H1 (cell line): ENCODE data around the gene COL5A3. TPM values are rescaled to one million over a fixed set of nuclear protein-coding genes. Genes with fewer than 3 reads are reported as not detected.

ENCODE experiments used
- CTCF ChIA-PET: fragments of 300-600 bp; sonication (Branson Sonifier 250); formaldehyde crosslinking; loops from one replicate; lab custom pipeline; 2021; ENCODE audit not compliant: partially characterized antibody; lab: Charles Lee
- POLR2A ChIA-PET: fragments of 300-600 bp; sonication (Branson Sonifier 250); formaldehyde crosslinking; loops from one replicate; lab custom pipeline; 2021; ENCODE audit warnings: inconsistent platforms; ENCODE audit not compliant: partially characterized antibody; lab: Charles Lee
- DNase-seq, 2 experiments: peaks; one replicate each; pipeline versions ENCODE4 v3.0.0 to v3.0.0-alpha.2; 2010 to 2022; ENCODE audit warnings: low spot score in 2 of 2, low read depth in 1 of 2, mixed read lengths in 1 of 2
- FAIRE-seq: peaks from 2 replicates; lab custom pipeline; 2011; peaks lifted over from hg19 to GRCh38; lab: Jason Lieb, UNC
- H2AFZ ChIP-seq: 2 replicates; pipeline ENCODE4 v1.8.1; 2012; ENCODE audit warnings: low read length, inconsistent platforms
- H2AK5ac ChIP-seq: 2 replicates; pipeline ENCODE4 v1.6.1; 2013; ENCODE audit warnings: low read depth, low read length
- H2BK120ac ChIP-seq: replicated peaks from 2 replicates; pipeline ENCODE3; 2013; ENCODE audit warnings: low read depth, low read length, inconsistent platforms
- H2BK12ac ChIP-seq: 2 replicates; pipeline ENCODE4 v1.6.1; 2013; ENCODE audit warnings: low read depth, low read length
- H2BK15ac ChIP-seq: 2 replicates; pipeline ENCODE4 v1.6.1; 2013; ENCODE audit warnings: low read length
- H2BK20ac ChIP-seq: 2 replicates; pipeline ENCODE4 v1.6.1; 2013; ENCODE audit warnings: low read length
- H2BK5ac ChIP-seq: 2 replicates; pipeline ENCODE4 v1.6.1; 2013; ENCODE audit warnings: low read depth, low read length
- H3K14ac ChIP-seq: 2 replicates; pipeline ENCODE4 v1.6.1; 2013; ENCODE audit warnings: inconsistent platforms; ENCODE audit not compliant: insufficient read length
- H3K18ac ChIP-seq: 2 replicates; pipeline ENCODE4 v1.6.1; 2013; ENCODE audit warnings: low read length; ENCODE audit errors: extremely low read depth
- H3K23ac ChIP-seq: 2 replicates; pipeline ENCODE4 v1.6.1; 2013; ENCODE audit warnings: inconsistent platforms; ENCODE audit not compliant: insufficient read length
- H3K23me2 ChIP-seq: 2 replicates; pipeline ENCODE4 v1.6.1; 2013; ENCODE audit warnings: low read depth, low read length
- H3K27ac ChIP-seq: 2 replicates; pipeline ENCODE4 v1.6.1; 2011; ENCODE audit warnings: low read depth, low read length, inconsistent platforms
- H3K27me3 ChIP-seq, 4 experiments: replicated peaks in 1 of 4; 1 replicate in 1 of 4; 2 replicates in 3 of 4; pipeline versions ENCODE4 v1.6.1 to v1.8.1; 2011 to 2013; ENCODE audit warnings: low read length in 3 of 4, mild to moderate bottlenecking in 3 of 4, inconsistent platforms in 2 of 4, mixed read lengths in 2 of 4, moderate library complexity in 1 of 4; ENCODE audit not compliant: control insufficient read depth in 3 of 4, insufficient read depth in 3 of 4; ENCODE audit errors: extremely low read depth in 1 of 4
- H3K36me3 ChIP-seq, 4 experiments: 2 replicates each; pipeline versions ENCODE4 v1.6.1 to v1.8.1; 2011 to 2013; ENCODE audit warnings: mild to moderate bottlenecking in 4 of 4, low read length in 3 of 4, moderate library complexity in 2 of 4, control low read depth in 1 of 4, inconsistent platforms in 1 of 4; ENCODE audit not compliant: insufficient read depth in 4 of 4, control insufficient read depth in 2 of 4
- H3K4ac ChIP-seq: replicated peaks from 2 replicates; pipeline ENCODE3; 2013; ENCODE audit warnings: low read length, low read depth, mixed read lengths, inconsistent platforms; ENCODE audit not compliant: insufficient read length
- H3K4me1 ChIP-seq, 4 experiments: replicated peaks in 1 of 4; 1 replicate in 1 of 4; 2 replicates in 3 of 4; pipeline versions ENCODE4 v1.6.1 to v1.8.1; 2011 to 2013; ENCODE audit warnings: low read length in 3 of 4, inconsistent platforms in 2 of 4, mixed read lengths in 1 of 4; ENCODE audit not compliant: insufficient read depth in 4 of 4, control insufficient read depth in 3 of 4
- H3K4me2 ChIP-seq, 2 experiments: 2 replicates each; pipeline versions ENCODE4 v1.6.1 to v1.8.1; 2011 to 2013; ENCODE audit warnings: low read depth in 2 of 2, low read length in 2 of 2, control low read depth in 1 of 2, inconsistent platforms in 1 of 2, mild to moderate bottlenecking in 1 of 2; ENCODE audit not compliant: insufficient read depth in 1 of 2
- H3K4me3 ChIP-seq, 4 experiments: fragments of 200-600, 300-600 bp in 1 of 4; sonication (generic), shearing (Covaris generic), sonication (Bioruptor Twin) in 1 of 4; 2 replicates each; pipeline versions ENCODE4 v1.5.1 to v1.8.1; 2011 to 2016; ENCODE audit warnings: low read length in 4 of 4, low read depth in 3 of 4, control low read depth in 2 of 4, inconsistent platforms in 2 of 4, mild to moderate bottlenecking in 2 of 4, mixed read lengths in 1 of 4, moderate library complexity in 1 of 4; ENCODE audit not compliant: insufficient read depth in 2 of 4; ENCODE audit errors: extremely low read depth in 1 of 4
- H3K56ac ChIP-seq: replicated peaks from 2 replicates; pipeline ENCODE3; 2013; ENCODE audit warnings: low read depth, mild to moderate bottlenecking, mixed read lengths, low read length, inconsistent platforms; ENCODE audit not compliant: insufficient read length
- H3K79me1 ChIP-seq: 2 replicates; pipeline ENCODE4 v1.6.1; 2013; ENCODE audit warnings: low read depth, low read length, control low read depth
- H3K79me2 ChIP-seq, 2 experiments: 2 replicates each; pipeline versions ENCODE4 v1.6.1 to v1.8.1; 2012 to 2013; ENCODE audit warnings: low read length in 2 of 2, mild to moderate bottlenecking in 2 of 2, inconsistent platforms in 1 of 2; ENCODE audit not compliant: insufficient read depth in 2 of 2, control insufficient read depth in 1 of 2
- H3K9ac ChIP-seq, 4 experiments: replicated peaks in 1 of 4; 1 replicate in 1 of 4; 2 replicates in 3 of 4; pipeline versions ENCODE4 v1.6.1 to v1.8.1; 2011 to 2013; ENCODE audit warnings: low read depth in 3 of 4, low read length in 3 of 4, control low read depth in 2 of 4, mild to moderate bottlenecking in 2 of 4, moderate library complexity in 2 of 4, inconsistent platforms in 1 of 4; ENCODE audit errors: extremely low read depth in 1 of 4
- H3K9me3 ChIP-seq, 2 experiments: 2 replicates each; pipeline versions ENCODE4 v1.6.1 to v1.8.1; 2012 to 2013; ENCODE audit warnings: mild to moderate bottlenecking in 2 of 2, moderate library complexity in 2 of 2, control low read depth in 1 of 2, inconsistent platforms in 1 of 2, low read depth in 1 of 2, low read length in 1 of 2, mixed read lengths in 1 of 2; ENCODE audit not compliant: insufficient read depth in 2 of 2
- H4K20me1 ChIP-seq, 2 experiments: replicated peaks in 1 of 2; 2 replicates each; pipeline versions ENCODE3 to v1.8.1; 2011 to 2013; ENCODE audit warnings: inconsistent platforms in 2 of 2, low read length in 2 of 2, mild to moderate bottlenecking in 1 of 2; ENCODE audit not compliant: insufficient read depth in 2 of 2, control insufficient read depth in 1 of 2
- H4K5ac ChIP-seq: 2 replicates; pipeline ENCODE4 v1.6.1; 2013; ENCODE audit warnings: low read length, low read depth, mixed read lengths, inconsistent platforms; ENCODE audit not compliant: insufficient read length
- H4K8ac ChIP-seq: 2 replicates; pipeline ENCODE4 v1.8.0; 2013; ENCODE audit warnings: mild to moderate bottlenecking, moderate library complexity, low read length, inconsistent platforms; ENCODE audit not compliant: insufficient read depth; ENCODE audit errors: extremely low read depth
- H4K91ac ChIP-seq: replicated peaks from 2 replicates; pipeline ENCODE3; 2013; ENCODE audit warnings: low read length, mixed read lengths, inconsistent platforms; ENCODE audit not compliant: insufficient read length
- CHD2 ChIP-seq: IDR thresholded peaks from 2 replicates; pipeline ENCODE4 v1.6.1; 2012; ENCODE audit warnings: low read length, improper control_type of control experiment
- CTBP2 ChIP-seq: IDR thresholded peaks from 2 replicates; pipeline ENCODE4 v1.7.0; 2011; ENCODE audit warnings: borderline replicate concordance, mild to moderate bottlenecking, moderate library complexity, mixed read lengths, low read length; ENCODE audit not compliant: insufficient read depth, insufficient read length
- GABPA ChIP-seq: IDR thresholded peaks from 2 replicates; pipeline ENCODE4 v1.6.1; 2011; ENCODE audit warnings: mild to moderate bottlenecking, low read length, moderate library complexity, borderline replicate concordance; ENCODE audit not compliant: insufficient read depth
- JUN ChIP-seq: IDR thresholded peaks from 2 replicates; pipeline ENCODE4 v1.6.1; 2011; ENCODE audit warnings: low read depth, mild to moderate bottlenecking, improper control_type of control experiment, low read length
- KDM1A ChIP-seq: fragments of 200-600, 300-600 bp; sonication (generic); IDR thresholded peaks from 2 replicates; pipeline ENCODE4 v1.7.1; 2016; ENCODE audit warnings: mild to moderate bottlenecking, low read length, borderline replicate concordance
- RBBP5 ChIP-seq: IDR thresholded peaks from 2 replicates; pipeline ENCODE4 v1.7.1; 2012; ENCODE audit warnings: low read depth, mild to moderate bottlenecking, inconsistent platforms, low read length, moderate library complexity, borderline replicate concordance
- SIN3A ChIP-seq, 2 experiments: IDR thresholded peaks in 1 of 2; conservative IDR thresholded peaks in 1 of 2; 2 replicates each; pipeline ENCODE4 v1.6.1; 2011 to 2012; ENCODE audit warnings: low read length in 2 of 2, improper control_type of control experiment in 1 of 2, low read depth in 1 of 2, mild to moderate bottlenecking in 1 of 2
- SIX5 ChIP-seq: IDR thresholded peaks from 2 replicates; pipeline ENCODE4 v1.6.1; 2011; ENCODE audit warnings: mild to moderate bottlenecking, low read depth, low read length
- SP2 ChIP-seq: IDR thresholded peaks from 2 replicates; pipeline ENCODE4 v1.6.1; 2012; ENCODE audit warnings: mild to moderate bottlenecking, low read length, inconsistent platforms
- WGBS, 2 experiments: shearing (Covaris generic) in 1 of 2; methylation state at CpG; one replicate each; pipeline versions ENCODE4 v1.1.6 to v1.1.7; 2013 to 2015; ENCODE audit warnings: low lambda C conversion rate in 2 of 2, mixed read lengths in 2 of 2, inconsistent platforms in 1 of 2, low coverage in 1 of 2, missing lambda C conversion rate in 1 of 2; ENCODE audit not compliant: insufficient replicate concordance in 2 of 2, insufficient coverage in 1 of 2, insufficient read length in 1 of 2; ENCODE audit errors: extremely low coverage in 1 of 2, missing lambda C conversion rate in 1 of 2; 5-methylcytosine and 5-hydroxymethylcytosine counted together
- polyA plus RNA-seq, 7 experiments: library from polyadenylated mRNA; depleted of rRNA in 3 of 7; stranded (reverse) in 5 of 7; unstranded in 2 of 7; fragments of >200 nt in 5 of 7; fragments of 200-250 nt in 2 of 7; gene quantifications; 1 replicate in 5 of 7; 2 replicates in 1 of 7; 4 replicates in 1 of 7; pipeline versions ENCODE4 v1.2.1 to v1.2.3, GENCODE V29; 2011 to 2013; ENCODE audit warnings: missing spikeins in 2 of 7, mixed read lengths in 2 of 7
- total RNA-seq: library from RNA; stranded (reverse); fragmentation: NEBNext Ultra II Directional; extraction: Animal tissue kit (Norgen Biotek cat#: 25700); gene quantifications from 2 replicates; pipeline ENCODE4 v1.2.1, GENCODE V29; 2021

Gene COL5A3
- total and polyA plus RNA-seq, 2 of the 8 experiments (the other 6 are each of a cell fraction or from before 2014, with no cell fraction given) = 0.67 to 0.74 TPM

- no peak overlapping the region for H2BK120ac ChIP-seq
- no peak overlapping the region for H3K18ac ChIP-seq
- H3K23ac ChIP-seq = no peak overlapping the region
- peak overlapping the region; percentile 35; the same call in 1 of the 2 replicates for H2BK5ac ChIP-seq
- H2AK5ac ChIP-seq = no peak overlapping the region
- FAIRE-seq = no peak
- H3K56ac ChIP-seq = no peak overlapping the region
- no peaks in the 10 kb centered on the region for H3K9me3 ChIP-seq
- H2BK20ac ChIP-seq = no peak overlapping the region
- H3K4me1 ChIP-seq = peaks cover 0 to 13% (median 5%) of the 10 kb centered on the region in 4 experiments; a peak in 6 of 7 replicates
- no peak overlapping the region for H3K4me2 ChIP-seq
- CTCF ChIA-PET = interaction anchor here (0.7 to 2.3 kb wide), 4 partner anchors 10 to 197 kb away, joined by 3 to 7 read pairs (median 4); no protein-coding TSS in a partner anchor
- H3K4me3 ChIP-seq = no peak overlapping the region
- peaks cover 10% of the 10 kb centered on the region; the same call in 1 of the 2 replicates for H3K23me2 ChIP-seq
- H3K79me2 ChIP-seq = peaks cover 2 to 28% of the 10 kb centered on the region in 2 experiments; a peak in 3 of 4 replicates
- POLR2A ChIA-PET = interaction anchor here (0.6 to 1.5 kb wide), 6 partner anchors 8 to 290 kb away, joined by 3 to 4 read pairs (median 3); no protein-coding TSS in a partner anchor
- H2AFZ ChIP-seq = no peak overlapping the region
- peaks cover 12 to 27% of the 10 kb centered on the region in 2 experiments for H4K20me1 ChIP-seq
- H3K27me3 ChIP-seq = peaks cover 0 to 9% (median 2%) of the 10 kb centered on the region in 4 experiments; a peak in 4 of 7 replicates
- WGBS, 2 experiments = 79% methylated on average over 6 of the region's 6 CpGs; no CpG with 5 or more reads in 1 of the 2 experiments
- H3K9ac ChIP-seq = no peak overlapping the region
- peaks cover 13% of the 10 kb centered on the region for H3K79me1 ChIP-seq
- H4K5ac ChIP-seq = no peak overlapping the region
- H4K8ac ChIP-seq = no peak overlapping the region
- no peak for DNase-seq
- no peak overlapping the region for H3K27ac ChIP-seq
- TF ChIP-seq KDM1A (no peak), SIX5 (no peak), CTBP2 (no peak), SP2 (no peak), GABPA (no peak), RBBP5 (no peak), SIN3A (conservative IDR thresholded peaks at IDR 0.05 in 1 of 2, IDR thresholded peaks at IDR 0.05 in 1 of 2; ENCODE audit: low read depth in 1 of 2, low read length in 2 of 2) (no peak), CHD2 (no peak), JUN (no peak)
- H3K36me3 ChIP-seq = no peaks in the 10 kb centered on the region
- peak overlapping the region; percentile 2; the same call in 1 of the 2 replicates for H2BK15ac ChIP-seq
- no peak overlapping the region for H3K14ac ChIP-seq
- no peak overlapping the region for H3K4ac ChIP-seq
- peak overlapping the region; percentile 11 for H4K91ac ChIP-seq
- peak overlapping the region; percentile 87; the same call in 1 of the 2 replicates for H2BK12ac ChIP-seq
Measured at GRCh38 chr19:9916719-9917118, 93.6 kb downstream of the COL5A3 start.
